PC-9 (cell line): ENCODE results near the gene DPH7.

ENCODE experiments used
- CTCF ChIP-seq: fragments of 200-600 bp; sonication (generic); conservative IDR thresholded peaks from 2 replicates; pipeline ENCODE4 v1.6.1; 2017; ENCODE audit warnings: mixed run types, antibody characterized with exemption, mild to moderate bottlenecking, moderate library complexity
- EZH2 ChIP-seq: fragments of 200-600 bp; sonication (generic); IDR thresholded peaks from 2 replicates; pipeline ENCODE4 v1.8.0; 2017; ENCODE audit warnings: antibody characterized with exemption, low read depth

- no peak for TF ChIP-seq CTCF
- no peak for TF ChIP-seq EZH2
Measured at GRCh38 chr9:137519553-137519952, 59.2 kb downstream of the DPH7 start.
